ENCODE results near the gene OTULIN. TPM values are rescaled to one million over a fixed set of nuclear protein-coding genes. Genes with fewer than 3 reads are reported as not detected.
A peak's percentile ranks its signal among the peaks of the same experiment; 100 is the strongest.

The OTULIN gene
- total RNA-seq, 1 experiment from 2014 or later = 22.4 TPM

GRCh38 chr5:14739538-14739937 lies 75.0 kb downstream of the OTULIN start:
- H3K9me3 ChIP-seq (ENCODE audit: low read length) = no peaks in the 10 kb centered on the region
- H3K27ac ChIP-seq (ENCODE audit: low read length) = peak overlapping the region; percentile 69
- H3K4me2 ChIP-seq (ENCODE audit: low read length) = peak overlapping the region; percentile 50
- H3K4me3 ChIP-seq (ENCODE audit: low read length) = no peak overlapping the region
- CTCF ChIA-PET = no interaction called here
- no peaks in the 10 kb centered on the region for H3K36me3 ChIP-seq (ENCODE audit: low read depth, low read length)
- no TSS peak for BruUV-seq (replicated peaks)
- DNase-seq (peak; percentile 89), ATAC-seq (peak; percentile 82)
- intact Hi-C loops (cut with micrococcal nuclease) = no loop called here
- H4K20me1 ChIP-seq (ENCODE audit: low read length) = no peaks in the 10 kb centered on the region
- peak overlapping the region; percentile 49 for H3K9ac ChIP-seq (ENCODE audit: low read length)
- no peaks in the 10 kb centered on the region for H3K79me2 ChIP-seq (ENCODE audit: low read length)
- H3K27me3 ChIP-seq (ENCODE audit: low read length) = no peaks in the 10 kb centered on the region
- H3K4me1 ChIP-seq (ENCODE audit: insufficient read depth, low read length) = peaks cover 35% of the 10 kb centered on the region
- H3F3A ChIP-seq (ENCODE audit: low read length, unreplicated experiment) = no peaks in the 10 kb centered on the region
- POLR2A ChIA-PET (ENCODE audit: unreplicated experiment) = no interaction called here
- no peak for TF ChIP-seq EZH2 (IDR thresholded peaks at IDR 0.05; ENCODE audit: low read length, unreplicated experiment)
- TF ChIP-seq, protein P1, sequence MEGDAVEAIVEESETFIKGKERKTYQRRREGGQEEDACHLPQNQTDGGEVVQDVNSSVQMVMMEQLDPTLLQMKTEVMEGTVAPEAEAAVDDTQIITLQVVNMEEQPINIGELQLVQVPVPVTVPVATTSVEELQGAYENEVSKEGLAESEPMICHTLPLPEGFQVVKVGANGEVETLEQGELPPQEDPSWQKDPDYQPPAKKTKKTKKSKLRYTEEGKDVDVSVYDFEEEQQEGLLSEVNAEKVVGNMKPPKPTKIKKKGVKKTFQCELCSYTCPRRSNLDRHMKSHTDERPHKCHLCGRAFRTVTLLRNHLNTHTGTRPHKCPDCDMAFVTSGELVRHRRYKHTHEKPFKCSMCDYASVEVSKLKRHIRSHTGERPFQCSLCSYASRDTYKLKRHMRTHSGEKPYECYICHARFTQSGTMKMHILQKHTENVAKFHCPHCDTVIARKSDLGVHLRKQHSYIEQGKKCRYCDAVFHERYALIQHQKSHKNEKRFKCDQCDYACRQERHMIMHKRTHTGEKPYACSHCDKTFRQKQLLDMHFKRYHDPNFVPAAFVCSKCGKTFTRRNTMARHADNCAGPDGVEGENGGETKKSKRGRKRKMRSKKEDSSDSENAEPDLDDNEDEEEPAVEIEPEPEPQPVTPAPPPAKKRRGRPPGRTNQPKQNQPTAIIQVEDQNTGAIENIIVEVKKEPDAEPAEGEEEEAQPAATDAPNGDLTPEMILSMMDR (conservative IDR thresholded peaks at IDR 0.05; ENCODE audit: low read depth, low read length) = no peak
- TF ChIP-seq EZH2phosphoT487 (IDR thresholded peaks at IDR 0.05; ENCODE audit: borderline replicate concordance, low read length) = no peak
- no peak overlapping the region for H2AFZ ChIP-seq (ENCODE audit: low read length)
- H3K9me2 ChIP-seq (replicated peaks; ENCODE audit: low read length) = no peaks in the 10 kb centered on the region

- no peaks in the 10 kb centered on the region for H3K79me2 ChIP-seq (ENCODE audit: low read length)
- H3K9ac ChIP-seq (ENCODE audit: low read length) = peak overlapping the region; percentile 49
- H4K20me1 ChIP-seq (ENCODE audit: low read length) = no peaks in the 10 kb centered on the region
- POLR2A ChIA-PET (ENCODE audit: unreplicated experiment) = no interaction called here
- H3K9me3 ChIP-seq (ENCODE audit: low read length) = no peaks in the 10 kb centered on the region
- intact Hi-C loops (cut with micrococcal nuclease) = loop anchor here (10.0 kb wide), 1 partner anchor 65 kb away; no protein-coding TSS in a partner anchor
- no peaks in the 10 kb centered on the region for H3K27me3 ChIP-seq (ENCODE audit: low read length)
- CTCF ChIA-PET = no interaction called here
- no peaks in the 10 kb centered on the region for H3K9me2 ChIP-seq (replicated peaks; ENCODE audit: low read length)
- DNase-seq (no peak), ATAC-seq (no peak)
- BruUV-seq (replicated peaks) = no TSS peak
- no peaks in the 10 kb centered on the region for H3F3A ChIP-seq (ENCODE audit: low read length, unreplicated experiment)
- peaks cover 37% of the 10 kb centered on the region for H3K4me1 ChIP-seq (ENCODE audit: insufficient read depth, low read length)
- peak overlapping the region; percentile 50 for H3K4me2 ChIP-seq (ENCODE audit: low read length)
- TF ChIP-seq, protein P1 (conservative IDR thresholded peaks at IDR 0.05; ENCODE audit: low read depth, low read length) = no peak
- TF ChIP-seq EZH2phosphoT487 (IDR thresholded peaks at IDR 0.05; ENCODE audit: borderline replicate concordance, low read length) (no peak), EZH2 (IDR thresholded peaks at IDR 0.05; ENCODE audit: low read length, unreplicated experiment) (no peak)
- no peaks in the 10 kb centered on the region for H3K36me3 ChIP-seq (ENCODE audit: low read depth, low read length)
- H2AFZ ChIP-seq (ENCODE audit: low read length) = no peak overlapping the region
- no peak overlapping the region for H3K4me3 ChIP-seq (ENCODE audit: low read length)
- peak overlapping the region; percentile 69 for H3K27ac ChIP-seq (ENCODE audit: low read length)
Observed at GRCh38 chr5:14739981-14740380, 75.5 kb downstream of the OTULIN start.

DNA sequence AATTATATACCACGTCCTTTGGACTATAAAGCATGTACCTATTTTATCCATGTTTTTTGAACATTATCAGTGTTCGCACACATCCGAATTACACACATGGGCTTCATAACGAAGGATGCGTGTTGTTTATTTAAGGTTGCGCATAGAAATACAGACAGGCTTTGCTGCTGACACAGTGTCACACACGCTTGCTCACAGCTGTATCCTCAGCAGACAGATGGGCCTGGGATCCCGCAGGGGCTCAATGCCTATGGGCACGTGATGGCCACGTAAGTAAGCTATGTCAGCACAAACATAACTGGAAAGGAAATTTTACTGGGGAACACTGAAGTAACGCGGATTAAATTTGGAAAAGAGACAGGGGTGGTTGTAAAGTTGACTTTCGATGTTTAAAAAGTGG lies 76.6 kb downstream of the OTULIN start:
- BruUV-seq (replicated peaks) = no TSS peak
- POLR2A ChIA-PET (ENCODE audit: unreplicated experiment) = interaction anchor here (0.6 kb wide), 1 partner anchor 262 kb away, joined by 5 read pairs; no protein-coding TSS in a partner anchor
- no peak for ATAC-seq

More for the DNA sequence above, 76.6 kb downstream of the OTULIN start:
- no peaks in the 10 kb centered on the region for H3K36me3 ChIP-seq (ENCODE audit: low read depth, low read length)
- no peak for DNase-seq
- TF ChIP-seq EZH2 (IDR thresholded peaks at IDR 0.05; ENCODE audit: low read length, unreplicated experiment) (no peak), EZH2phosphoT487 (IDR thresholded peaks at IDR 0.05; ENCODE audit: borderline replicate concordance, low read length) (no peak)
- TF ChIP-seq, protein P1 (conservative IDR thresholded peaks at IDR 0.05; ENCODE audit: low read depth, low read length) = no peak
- no peaks in the 10 kb centered on the region for H4K20me1 ChIP-seq (ENCODE audit: low read length)
- no peak overlapping the region for H3K9ac ChIP-seq (ENCODE audit: low read length)
- H3F3A ChIP-seq (ENCODE audit: low read length, unreplicated experiment) = no peaks in the 10 kb centered on the region
- no peaks in the 10 kb centered on the region for H3K9me3 ChIP-seq (ENCODE audit: low read length)
- no peaks in the 10 kb centered on the region for H3K9me2 ChIP-seq (replicated peaks; ENCODE audit: low read length)
- no peak overlapping the region for H2AFZ ChIP-seq (ENCODE audit: low read length)
- H3K27me3 ChIP-seq (ENCODE audit: low read length) = no peaks in the 10 kb centered on the region
- peaks cover 37% of the 10 kb centered on the region for H3K4me1 ChIP-seq (ENCODE audit: insufficient read depth, low read length)
- no peak overlapping the region for H3K4me3 ChIP-seq (ENCODE audit: low read length)
- H3K79me2 ChIP-seq (ENCODE audit: low read length) = no peaks in the 10 kb centered on the region
- no peak overlapping the region for H3K4me2 ChIP-seq (ENCODE audit: low read length)
- intact Hi-C loops (cut with micrococcal nuclease) = loop anchor here (10.0 kb wide), 1 partner anchor 64 kb away; no protein-coding TSS in a partner anchor
- CTCF ChIA-PET = no interaction called here
- H3K27ac ChIP-seq (ENCODE audit: low read length) = no peak overlapping the region
